Activated CD8-positive, alpha-beta memory T cell treated with anti-CD3 and anti-CD28 coated beads for 48 hours (primary cell): ENCODE measurements around the gene CWC27.
"Not testable (repeated sequence)": the region's sequence is repeated elsewhere in the genome, so short reads cannot be mapped to it uniquely, and the experiment has no call there.

Experiments used
- DNase-seq, 3 experiments: peaks; one replicate each; pipeline ENCODE4 v3.0.0-alpha.2; 2020; ENCODE audit warnings: low read depth in 2 of 3, low spot score in 2 of 3

CWC27 gene

GRCh38 chr5:64918083-64918482, 149.4 kb downstream of the CWC27 start:
- DNase-seq, result no peak

GRCh38 chr5:64921386-64921785, 152.7 kb downstream of the CWC27 start:
- no peak for DNase-seq

GRCh38 chr5:64923151-64923685, 154.5 kb downstream of the CWC27 start:
- DNase-seq, result no peak

GRCh38 chr5:64925123-64925522, 156.4 kb downstream of the CWC27 start:
- no peak for DNase-seq

GRCh38 chr5:64929833-64930232, 161.1 kb downstream of the CWC27 start:
- no peak for DNase-seq

- no peak for DNase-seq
These were observed 162.1 kb downstream of the CWC27 start for GRCh38 chr5:64930672-64931318.

GRCh38 chr5:64939422-64939771, 170.7 kb downstream of the CWC27 start:
- DNase-seq, result not testable (repeated sequence)

- no peak for DNase-seq
These were observed 171.2 kb downstream of the CWC27 start for GRCh38 chr5:64939772-64940510.

GRCh38 chr5:64942460-64942859, 173.7 kb downstream of the CWC27 start:
- no peak for DNase-seq

GRCh38 chr5:64944868-64945267, 176.1 kb downstream of the CWC27 start:
- no peak for DNase-seq

- no peak for DNase-seq
These were observed 178.3 kb downstream of the CWC27 start for GRCh38 chr5:64947031-64947430.

GRCh38 chr5:64947801-64948200, 179.1 kb downstream of the CWC27 start:
- no peak for DNase-seq

GRCh38 chr5:64949331-64949730, 180.6 kb downstream of the CWC27 start:
- no peak for DNase-seq

GRCh38 chr5:64952951-64953673, 184.4 kb downstream of the CWC27 start:
- DNase-seq, result no peak

GRCh38 chr5:64954518-64954917, 185.8 kb downstream of the CWC27 start:
- DNase-seq, result no peak

GRCh38 chr5:64958757-64959391, 190.1 kb downstream of the CWC27 start:
- no peak for DNase-seq

GRCh38 chr5:64963278-64963677, 194.5 kb downstream of the CWC27 start:
- DNase-seq, result no peak

GRCh38 chr5:64968591-64969110, 199.9 kb downstream of the CWC27 start:
- no peak for DNase-seq

- no peak for DNase-seq
These were observed 200.8 kb downstream of the CWC27 start for GRCh38 chr5:64969578-64969977.

- no peak for DNase-seq
These were observed 202.8 kb downstream of the CWC27 start for GRCh38 chr5:64971513-64971912.

- DNase-seq, result no peak
These were observed 203.3 kb downstream of the CWC27 start for GRCh38 chr5:64971990-64972389.
